Small intestine (tissue), 7 donors: ENCODE measurements around the gene ZW10. TPM values are rescaled to one million over a fixed set of nuclear protein-coding genes. Genes with fewer than 3 reads are reported as not detected.

Source experiments
- DNase-seq, 2 donors: peaks; one replicate each; pipeline versions ENCODE4 v3.0.0 to v3.0.0-alpha.2; 2013
- FAIRE-seq: peaks from 2 replicates; lab custom pipeline; 2012; peaks lifted over from hg19 to GRCh38; lab: Jason Lieb, UNC
- H3K27ac ChIP-seq, 3 donors: one replicate each; pipeline ENCODE4 v1.5.1; 2013; ENCODE audit warnings: low read length in 2 of 3, mild to moderate bottlenecking in 2 of 3, control low read depth in 1 of 3, inconsistent platforms in 1 of 3, low read depth in 1 of 3, moderate library complexity in 1 of 3
- H3K27me3 ChIP-seq, 3 donors: one replicate each; pipeline ENCODE4 v1.6.1; 2013; ENCODE audit warnings: low read length in 3 of 3, inconsistent platforms in 1 of 3; ENCODE audit not compliant: control insufficient read depth in 3 of 3, insufficient read depth in 3 of 3
- H3K36me3 ChIP-seq, 3 donors: one replicate each; pipeline ENCODE4 v1.6.1; 2013; ENCODE audit warnings: low read length in 3 of 3, inconsistent platforms in 1 of 3, low read depth in 1 of 3, mild to moderate bottlenecking in 1 of 3, moderate library complexity in 1 of 3; ENCODE audit not compliant: control insufficient read depth in 3 of 3, insufficient read depth in 2 of 3
- H3K4me1 ChIP-seq, 3 donors: one replicate each; pipeline ENCODE4 v1.6.1; 2013; ENCODE audit warnings: low read length in 2 of 3, inconsistent platforms in 1 of 3, low read depth in 1 of 3, mild to moderate bottlenecking in 1 of 3, moderate library complexity in 1 of 3; ENCODE audit not compliant: control insufficient read depth in 3 of 3, insufficient read depth in 2 of 3
- H3K4me3 ChIP-seq, 3 donors: one replicate each; pipeline ENCODE4 v1.5.1; 2013; ENCODE audit warnings: low read length in 3 of 3, control low read depth in 1 of 3, inconsistent platforms in 1 of 3, low read depth in 1 of 3, mild to moderate bottlenecking in 1 of 3, moderate library complexity in 1 of 3
- H3K9me3 ChIP-seq, 2 donors: one replicate each; pipeline ENCODE4 v1.6.1; 2013; ENCODE audit warnings: low read depth in 1 of 2, low read length in 1 of 2; ENCODE audit not compliant: control insufficient read depth in 2 of 2, insufficient read depth in 1 of 2
- WGBS, 3 donors: extraction: QIAGEN DNeasy Blood & Tissue Kit; methylation state at CpG; one replicate each; pipeline ENCODE4 v1.1.7; 2013; 5-methylcytosine and 5-hydroxymethylcytosine counted together
- polyA plus RNA-seq, 4 donors: library from polyadenylated mRNA; stranded (reverse) in 3 of 4; unstranded in 1 of 4; fragments of 200-250 nt in 3 of 4; fragments of 120-200 nt in 1 of 4; gene quantifications; one replicate each; pipeline versions ENCODE4 v1.2.1 to v1.2.3, GENCODE V29; 2013
- donor health status: healthy with polysubstance abuse.
- donor health status: control.
- donor health status: control.
- donor health status: Bipolar disorder and iron deficiency.
- donor health status: healthy.

ZW10 gene
- polyA plus RNA-seq, 4 donors: 6.2 to 15.1 (median 8.8) TPM

DNA sequence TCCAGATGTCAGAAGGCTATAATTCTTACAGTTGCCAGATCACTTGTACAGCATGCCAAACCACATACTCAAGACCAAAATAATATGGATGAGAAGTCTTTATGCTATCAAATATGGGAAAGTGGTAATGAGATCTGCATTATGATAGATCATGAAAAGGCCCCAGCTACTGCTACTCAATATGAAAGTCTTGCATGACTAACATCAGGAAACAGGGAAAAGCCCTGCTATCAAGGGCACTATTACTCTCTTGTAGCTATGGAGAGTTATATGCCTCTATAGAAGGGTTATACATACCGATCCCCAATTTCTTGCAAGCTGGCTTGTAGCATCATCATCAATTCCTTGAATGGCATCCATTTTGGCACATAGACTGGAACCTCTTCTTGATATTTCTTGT, 37.2 kb downstream of the ZW10 start:
- peaks cover 10 to 19% (median 12%) of the 10 kb centered on the region in 3 donors for H3K36me3 ChIP-seq

DNA sequence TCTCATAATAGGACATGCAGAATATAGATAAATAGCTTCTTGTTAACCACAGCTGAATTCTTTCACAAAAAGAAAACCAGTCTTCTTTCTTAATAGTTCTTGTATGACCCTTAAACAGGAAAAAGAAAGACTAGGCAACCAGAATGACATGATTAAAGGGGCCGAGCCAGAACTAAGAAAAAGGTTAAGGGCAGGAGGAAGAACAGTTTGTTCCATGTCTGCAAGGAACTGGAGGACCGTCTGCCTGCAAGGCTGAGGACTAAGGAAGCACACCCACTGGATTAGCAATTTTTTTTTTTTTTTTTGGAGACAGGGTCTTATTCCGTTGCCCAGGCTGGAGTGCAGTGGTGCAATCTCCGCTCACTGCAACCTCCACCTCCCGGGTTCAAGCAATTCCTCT, 41.4 kb downstream of the ZW10 start:
- FAIRE-seq (no peak), DNase-seq (no peak)
- no peak overlapping the region for H3K4me3 ChIP-seq
- 93 to 97% (median 95%) methylated on average over 5 of the region's 5 CpGs for WGBS, 3 donors
- no peaks in the 10 kb centered on the region for H3K27me3 ChIP-seq
- H3K9me3 ChIP-seq: no peaks in the 10 kb centered on the region
- H3K27ac ChIP-seq: no peak overlapping the region
- H3K36me3 ChIP-seq: peaks cover 7 to 12% (median 10%) of the 10 kb centered on the region in 3 donors
- no peaks in the 10 kb centered on the region for H3K4me1 ChIP-seq

More for the DNA sequence above, 37.2 kb downstream of the ZW10 start:
- H3K4me3 ChIP-seq: no peak overlapping the region
- 86 to 96% (median 93%) methylated on average over 1 of the region's 1 CpG for WGBS, 3 donors
- no peak for DNase-seq
- no peaks in the 10 kb centered on the region for H3K4me1 ChIP-seq
- no peak for FAIRE-seq
- no peaks in the 10 kb centered on the region for H3K27me3 ChIP-seq
- H3K27ac ChIP-seq: no peak overlapping the region
- no peaks in the 10 kb centered on the region for H3K9me3 ChIP-seq

DNA sequence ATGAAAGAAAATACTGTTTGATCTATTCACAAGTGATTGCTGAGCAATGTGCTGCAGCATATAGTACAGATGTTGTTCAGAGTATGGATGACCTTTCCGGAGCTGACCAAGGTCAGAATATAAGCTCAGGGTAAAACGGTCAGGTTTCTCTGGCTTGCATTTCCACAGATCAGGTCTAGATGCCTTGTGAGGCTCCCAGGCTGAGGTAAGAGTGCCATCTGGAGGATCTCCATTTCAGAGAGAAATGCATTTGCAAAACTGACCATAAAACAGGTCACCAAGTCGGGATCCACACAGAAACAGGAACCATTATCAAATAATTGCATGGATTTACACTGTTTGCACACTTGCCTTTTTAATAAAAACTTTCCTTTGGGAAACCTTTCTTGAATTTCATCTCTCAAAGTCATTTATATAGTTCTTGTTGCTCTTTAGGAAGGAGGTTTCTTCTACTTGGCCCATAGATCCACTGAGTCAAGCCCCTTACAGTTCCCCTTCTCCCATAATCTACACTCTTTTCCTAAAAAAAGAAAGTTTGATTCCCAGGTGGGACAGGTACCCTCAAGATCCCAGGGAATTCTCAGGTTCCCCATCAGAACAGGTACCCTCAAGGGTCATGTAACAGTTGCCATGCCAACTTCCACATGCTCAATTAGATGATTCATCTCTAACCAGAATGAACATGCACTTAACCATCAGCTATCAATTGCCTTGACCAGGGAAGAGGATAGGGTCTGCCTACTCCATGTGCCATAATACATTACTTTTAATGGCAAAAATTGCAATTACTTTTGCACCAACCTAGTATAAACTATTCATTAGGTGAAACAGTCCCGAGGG, 42.4 kb downstream of the ZW10 start:
- Histone ChIP-seq H3K9me3 (no peaks in the 10 kb centered on the region), H3K4me1 (peaks cover 0 to 5% (median 0%) of the 10 kb centered on the region in 3 donors), H3K27me3 (no peaks in the 10 kb centered on the region), H3K36me3 (peaks cover 7 to 10% (median 9%) of the 10 kb centered on the region in 3 donors), H3K27ac (no peak overlapping the region), H3K4me3 (no peak overlapping the region)
- no peak for FAIRE-seq
- DNase-seq: peak; percentile 63 to 72
- WGBS, 3 donors: 30 to 52% (median 34%) methylated on average over 4 of the region's 4 CpGs

DNA sequence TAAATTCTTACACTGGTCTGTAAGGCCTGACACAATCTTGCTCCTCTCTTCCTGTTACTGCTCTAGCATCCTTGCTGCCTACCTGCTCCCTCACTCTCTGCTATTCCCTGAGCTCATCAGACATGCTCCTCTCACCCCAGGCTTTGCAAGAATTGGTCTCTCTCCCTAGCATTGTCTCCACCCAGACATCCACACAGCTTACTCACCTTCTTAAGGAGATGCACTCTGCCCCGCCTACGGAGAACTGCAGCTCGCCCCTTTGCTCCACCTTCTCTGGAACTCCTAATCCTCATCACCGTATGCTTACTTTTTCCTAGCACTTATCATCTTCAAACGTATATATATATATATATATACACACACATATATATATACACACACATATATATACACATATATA, 44.0 kb downstream of the ZW10 start:
- H3K36me3 ChIP-seq: peaks cover 6 to 7% (median 7%) of the 10 kb centered on the region in 3 donors
- DNase-seq (no peak), FAIRE-seq (no peak)
- H3K4me3 ChIP-seq: no peak overlapping the region
- WGBS, 3 donors: 65 to 73% (median 73%) methylated on average over 5 of the region's 5 CpGs
- no peaks in the 10 kb centered on the region for H3K27me3 ChIP-seq
- peaks cover 0 to 5% (median 0%) of the 10 kb centered on the region in 3 donors for H3K4me1 ChIP-seq
- no peak overlapping the region for H3K27ac ChIP-seq
- H3K9me3 ChIP-seq: no peaks in the 10 kb centered on the region

DNA sequence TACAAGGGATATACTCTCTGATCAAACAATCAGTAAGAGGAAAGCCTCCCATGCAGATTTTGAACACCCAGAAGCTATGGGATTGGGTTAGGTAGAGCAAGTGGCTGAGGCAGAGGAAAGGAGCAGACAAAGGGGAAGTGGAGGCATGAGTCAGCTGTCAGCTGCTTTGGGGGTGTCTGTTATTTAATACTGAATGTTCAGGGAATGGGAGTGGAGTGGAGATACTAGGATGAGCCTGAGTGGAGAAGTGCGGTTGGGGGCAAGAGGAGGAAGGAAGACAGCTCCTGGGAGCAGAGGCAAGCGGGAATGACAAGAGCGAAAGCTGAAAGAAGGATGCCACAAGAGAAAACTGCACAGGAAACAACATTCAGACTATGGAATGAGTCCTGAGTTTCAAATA, 44.7 kb downstream of the ZW10 start:
- no peak for DNase-seq
- H3K4me1 ChIP-seq: peaks cover 0 to 5% (median 0%) of the 10 kb centered on the region in 3 donors
- no peaks in the 10 kb centered on the region for H3K27me3 ChIP-seq
- whole genome bisulfite sequencing, 3 donors: 90 to 98% (median 90%) methylated on average over 3 of the region's 3 CpGs
- no peak for FAIRE-seq
- H3K27ac ChIP-seq: no peak overlapping the region
- peaks cover 4 to 7% (median 5%) of the 10 kb centered on the region in 3 donors for H3K36me3 ChIP-seq
- no peaks in the 10 kb centered on the region for H3K9me3 ChIP-seq
- no peak overlapping the region for H3K4me3 ChIP-seq

DNA sequence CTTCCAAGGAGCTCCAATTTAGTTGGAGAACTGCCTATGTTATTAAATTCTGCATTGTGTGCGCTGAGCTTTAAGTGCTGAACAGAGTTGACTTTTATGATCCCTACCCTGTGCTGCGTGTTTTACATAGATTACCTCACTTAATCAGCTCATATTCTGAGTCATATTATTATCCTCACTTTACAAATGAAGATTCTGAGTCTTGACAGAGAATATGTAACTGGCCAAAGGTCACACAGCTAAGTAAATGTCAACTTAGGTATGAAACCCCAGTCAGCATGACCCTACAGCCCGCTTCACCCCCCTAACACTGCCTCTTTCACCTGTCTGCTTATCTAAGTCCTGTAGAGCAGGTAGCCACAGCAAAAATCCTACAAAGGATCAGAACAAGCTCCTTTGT, 47.6 kb downstream of the ZW10 start:
- Histone ChIP-seq H3K27ac (peak overlapping the region in 2 of 3 donors; percentile 27 to 69), H3K4me1 (peaks cover 0 to 5% (median 0%) of the 10 kb centered on the region in 3 donors), H3K36me3 (no peaks in the 10 kb centered on the region), H3K4me3 (no peak overlapping the region), H3K9me3 (no peaks in the 10 kb centered on the region), H3K27me3 (no peaks in the 10 kb centered on the region)
- DNase-seq: peak; percentile 83 to 87
- 15 to 69% (median 32%) methylated on average over 3 of the region's 3 CpGs for WGBS, 3 donors
- peak; percentile 59 for FAIRE-seq

DNA sequence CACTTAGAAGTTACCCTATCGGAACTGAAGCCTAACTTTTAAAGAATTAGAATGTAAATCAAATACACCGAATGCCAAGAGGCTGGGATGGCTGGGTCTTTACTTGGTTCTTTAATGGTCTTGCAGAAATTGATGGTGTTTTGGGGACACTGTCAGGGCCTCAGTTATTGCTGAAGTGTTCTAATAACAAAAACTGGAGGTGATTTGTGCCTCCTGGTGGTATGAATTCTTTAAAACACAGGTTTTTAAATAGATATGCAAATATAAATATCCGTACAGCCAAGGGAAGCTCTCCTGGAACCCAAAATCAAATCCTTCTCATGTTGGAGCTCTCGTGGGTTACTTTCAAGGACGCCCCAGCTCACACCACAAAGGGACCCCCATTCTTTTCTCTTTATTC, 48.1 kb downstream of the ZW10 start:
- WGBS, 3 donors: 66 to 77% (median 75%) methylated on average over 5 of the region's 5 CpGs
- Histone ChIP-seq H3K27me3 (no peaks in the 10 kb centered on the region), H3K27ac (peak overlapping the region in 2 of 3 donors; percentile 27 to 46), H3K4me1 (peaks cover 0 to 5% (median 0%) of the 10 kb centered on the region in 3 donors), H3K9me3 (no peaks in the 10 kb centered on the region), H3K36me3 (no peaks in the 10 kb centered on the region), H3K4me3 (no peak overlapping the region)
- FAIRE-seq (no peak), DNase-seq (no peak)

DNA sequence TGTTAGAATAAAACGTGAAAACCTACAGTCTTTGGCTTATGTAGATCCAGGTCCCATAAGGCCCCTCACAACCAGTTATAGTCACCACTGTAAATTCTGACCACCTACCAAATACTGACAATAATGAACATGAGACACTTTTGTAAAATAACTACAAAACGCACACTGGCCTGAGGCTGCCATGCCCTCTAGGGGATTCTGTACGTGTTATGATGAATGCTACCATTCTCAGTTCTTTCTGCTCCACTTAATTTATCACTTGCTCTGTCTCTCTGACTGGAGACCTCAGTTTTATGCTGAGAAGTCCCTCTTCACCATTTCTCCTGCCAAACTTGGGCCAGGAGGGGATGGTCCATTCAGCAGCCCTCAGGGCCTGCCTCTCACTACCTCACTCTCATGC, 48.7 kb downstream of the ZW10 start:
- Histone ChIP-seq H3K9me3 (no peaks in the 10 kb centered on the region), H3K27me3 (no peaks in the 10 kb centered on the region), H3K27ac (no peak overlapping the region), H3K4me3 (no peak overlapping the region), H3K4me1 (peaks cover 0 to 5% (median 0%) of the 10 kb centered on the region in 3 donors), H3K36me3 (no peaks in the 10 kb centered on the region)
- DNase-seq (no peak), FAIRE-seq (no peak)
- WGBS, 3 donors: 90 to 92% (median 91%) methylated on average over 3 of the region's 3 CpGs
